Endothelial cell of umbilical vein (primary cell): ENCODE measurements around the gene PLXDC1. TPM values are rescaled to one million over a fixed set of nuclear protein-coding genes. Genes with fewer than 3 reads are reported as not detected.

Source experiments
- BruUV-seq: library from RNA; stranded (reverse); fragments of 400-500 nt; replicated peaks from 2 replicates; lab custom pipeline; 2021; lab: Mats Ljungman, UMichigan
- CTCF ChIA-PET: fragments of 300-600, 350-600 bp; sonication (Branson Sonifier 250); formaldehyde crosslinking; loops from one replicate; lab custom pipeline; 2021; ENCODE audit warnings: antibody characterized with exemption, inconsistent platforms; lab: Charles Lee
- POLR2A ChIA-PET: fragments of 300-600, 350-600 bp; sonication (Branson Sonifier 250); formaldehyde crosslinking; loops from one replicate; lab custom pipeline; 2021; ENCODE audit warnings: antibody characterized with exemption, inconsistent platforms; lab: Charles Lee
- DNase-seq: peaks from one replicate; pipeline ENCODE4 v3.0.0-alpha.2; 2011; ENCODE audit warnings: low read depth, low spot score
- FAIRE-seq: peaks from 2 replicates; lab custom pipeline; 2011; peaks lifted over from hg19 to GRCh38; lab: Jason Lieb, UNC
- H2AFZ ChIP-seq: 2 replicates; pipeline ENCODE4 v1.6.0; 2012; ENCODE audit warnings: low read depth, low read length, control low read depth, inconsistent platforms
- H3K27ac ChIP-seq: 2 replicates; pipeline ENCODE4 v1.5.1; 2011; ENCODE audit warnings: low read depth, mild to moderate bottlenecking, control low read depth, low read length, moderate library complexity; ENCODE audit not compliant: insufficient read depth
- H3K27me3 ChIP-seq, 2 experiments: 2 replicates each; pipeline versions ENCODE4 v1.6.0 to v1.6.1; 2011; ENCODE audit warnings: low read length in 2 of 2, mixed read lengths in 1 of 2; ENCODE audit not compliant: control insufficient read depth in 2 of 2, insufficient read depth in 2 of 2
- H3K36me3 ChIP-seq, 2 experiments: 2 replicates in 1 of 2; 3 replicates in 1 of 2; pipeline ENCODE4 v1.5.1; 2011; ENCODE audit warnings: low read length in 2 of 2, mild to moderate bottlenecking in 1 of 2, moderate library complexity in 1 of 2; ENCODE audit not compliant: control insufficient read depth in 2 of 2, insufficient read depth in 2 of 2; ENCODE audit errors: extremely low read depth in 1 of 2
- H3K4me1 ChIP-seq: 3 replicates; pipeline ENCODE4 v1.5.1; 2011; ENCODE audit warnings: mild to moderate bottlenecking, low read length; ENCODE audit not compliant: control insufficient read depth, insufficient read depth; ENCODE audit errors: extremely low read depth
- H3K4me2 ChIP-seq: 2 replicates; pipeline ENCODE4 v1.6.1; 2011; ENCODE audit warnings: low read length, control low read depth, mixed read lengths; ENCODE audit not compliant: insufficient read depth
- H3K4me3 ChIP-seq, 3 experiments: fragments of 200-600 bp in 1 of 3; sonication (generic), shearing (Covaris generic) in 1 of 3; replicated peaks in 1 of 3; 2 replicates each; pipeline ENCODE4 v1.5.1; 2011 to 2016; ENCODE audit warnings: control low read depth in 3 of 3, low read length in 3 of 3, mild to moderate bottlenecking in 2 of 3, inconsistent platforms in 1 of 3, low read depth in 1 of 3, moderate library complexity in 1 of 3; ENCODE audit not compliant: insufficient read depth in 1 of 3
- H3K79me2 ChIP-seq: 2 replicates; pipeline ENCODE4 v1.6.0; 2012; ENCODE audit warnings: low read length, inconsistent platforms; ENCODE audit not compliant: control insufficient read depth, insufficient read depth
- H3K9ac ChIP-seq: replicated peaks from 2 replicates; pipeline ENCODE3; 2011; ENCODE audit warnings: low read length, control low read depth; ENCODE audit not compliant: insufficient read depth; ENCODE audit errors: extremely low read depth
- H3K9me1 ChIP-seq: replicated peaks from 3 replicates; pipeline ENCODE4 v1.6.0; 2011; ENCODE audit warnings: mild to moderate bottlenecking, low read length; ENCODE audit not compliant: control insufficient read depth, insufficient read depth; ENCODE audit errors: extremely low read depth
- H3K9me3 ChIP-seq: replicated peaks from 2 replicates; pipeline ENCODE4 v1.5.1; 2012; ENCODE audit warnings: low read length, inconsistent platforms; ENCODE audit not compliant: control insufficient read depth, insufficient read depth
- H4K20me1 ChIP-seq: replicated peaks from 2 replicates; pipeline ENCODE3; 2011; ENCODE audit warnings: mild to moderate bottlenecking, low read length; ENCODE audit not compliant: control insufficient read depth, insufficient read depth; ENCODE audit errors: extremely low read depth
- CTCF ChIP-seq, 2 donors: IDR thresholded peaks; 1 replicate in 1 of 2; 2 replicates in 1 of 2; pipeline ENCODE4 v1.5.1; 2011; ENCODE audit warnings: low read length in 2 of 2, mild to moderate bottlenecking in 2 of 2, moderate library complexity in 2 of 2, control low read depth in 1 of 2, inconsistent platforms in 1 of 2, low read depth in 1 of 2; ENCODE audit not compliant: insufficient read depth in 1 of 2; ENCODE audit errors: extremely low read depth in 1 of 2
- EZH2 ChIP-seq: IDR thresholded peaks from 2 replicates; pipeline ENCODE4 v1.6.1; 2012; ENCODE audit warnings: borderline replicate concordance, low read depth, mild to moderate bottlenecking, moderate library complexity, low read length, inconsistent platforms; ENCODE audit not compliant: severe bottlenecking
- FOS ChIP-seq: IDR thresholded peaks from 2 replicates; pipeline ENCODE4 v1.6.1; 2011; ENCODE audit warnings: mild to moderate bottlenecking, low read length, moderate library complexity, borderline replicate concordance; ENCODE audit not compliant: insufficient read depth
- GATA2 ChIP-seq: IDR thresholded peaks from 2 replicates; pipeline ENCODE4 v1.7.0; 2011; ENCODE audit warnings: low read depth, mild to moderate bottlenecking, moderate library complexity, mixed read lengths, low read length; ENCODE audit not compliant: insufficient read length, insufficient read depth
- JUN ChIP-seq: IDR thresholded peaks from 2 replicates; pipeline ENCODE4 v1.6.1; 2011; ENCODE audit warnings: borderline replicate concordance, low read depth; ENCODE audit not compliant: insufficient read length, insufficient read depth
- MAX ChIP-seq: IDR thresholded peaks from 2 replicates; pipeline ENCODE4 v1.6.1; 2011; ENCODE audit not compliant: insufficient read depth, insufficient read length
- MYC ChIP-seq: IDR thresholded peaks from one replicate; pipeline ENCODE4 v1.6.1; 2011; ENCODE audit warnings: mild to moderate bottlenecking, low read depth, low read length
- POLR2A ChIP-seq: IDR thresholded peaks from 2 replicates; pipeline ENCODE4 v1.6.1; 2012; ENCODE audit warnings: low read depth, mild to moderate bottlenecking, control low read depth, low read length
- POLR2AphosphoS5 ChIP-seq: IDR thresholded peaks from 2 replicates; pipeline ENCODE4 v1.6.1; 2012; ENCODE audit warnings: low read depth, mild to moderate bottlenecking, control low read depth, low read length, moderate library complexity; ENCODE audit not compliant: insufficient read depth
- dilution Hi-C: fragments of 300-500 bp; cut with MboI; formaldehyde crosslinking; loops from one replicate; pipeline ENCODE4 v1.15.0; 2019; ENCODE audit warnings: low sequenced_read_pairs; ENCODE audit not compliant: extremely low pct_ligation_motif_present
- intact Hi-C: fragments of 100-400 bp; cut with micrococcal nuclease; formaldehyde crosslinking; loops from one replicate; pipeline ENCODE4 v1.10.0; 2022
- polyA plus RNA-seq, 4 experiments: library from polyadenylated mRNA; depleted of rRNA in 3 of 4; stranded (reverse) in 3 of 4; unstranded in 1 of 4; fragments of >200 nt; gene quantifications; 2 replicates each; pipeline versions ENCODE4 v1.2.1 to v1.2.3, GENCODE V29; 2011 to 2012; ENCODE audit warnings: missing spikeins in 1 of 4
- total RNA-seq: library from RNA; stranded (reverse); gene quantifications from 2 replicates; pipeline ENCODE4 v1.2.3, GENCODE V29; 2021

The PLXDC1 gene
- total and polyA plus RNA-seq, 2 donors (not counting 3 experiments of a cell fraction or from before 2014, with no cell fraction given), result 0.03 TPM; not detected in 1

- H3K27ac ChIP-seq, result no peak overlapping the region
- ChIA-PET CTCF (interaction anchor here (0.7 to 1.5 kb wide), 3 partner anchors 8 to 144 kb away, joined by 3 to 5 read pairs (median 5); no protein-coding TSS in a partner anchor), POLR2A (no interaction called here)
- no peaks in the 10 kb centered on the region for H3K36me3 ChIP-seq
- H3K9ac ChIP-seq, result no peak overlapping the region
- no peak overlapping the region for H3K4me2 ChIP-seq
- BruUV-seq, result no TSS peak
- no peak for FAIRE-seq
- peaks cover 3 to 5% of the 10 kb centered on the region in 2 experiments for H3K27me3 ChIP-seq
- no peak for DNase-seq
- H3K9me1 ChIP-seq, result no peaks in the 10 kb centered on the region
- intact Hi-C loops (no loop called here), dilution Hi-C loops (no loop called here)
- H3K4me3 ChIP-seq, result no peak overlapping the region
- H2AFZ ChIP-seq, result no peak overlapping the region
- no peak for TF ChIP-seq GATA2
- TF ChIP-seq MAX, result no peak
- TF ChIP-seq CTCF (IDR thresholded peaks at IDR 0.05; ENCODE audit: extremely low read depth in 1 of 2, insufficient read depth in 1 of 2, low read depth in 1 of 2, low read length in 2 of 2), result no peak
- TF ChIP-seq MYC, result no peak
- no peak for TF ChIP-seq EZH2
- no peak for TF ChIP-seq JUN
- no peak for TF ChIP-seq POLR2A
- TF ChIP-seq POLR2AphosphoS5, result no peak
- TF ChIP-seq FOS, result no peak
- no peaks in the 10 kb centered on the region for H3K4me1 ChIP-seq
- H3K79me2 ChIP-seq, result no peaks in the 10 kb centered on the region
- H3K9me3 ChIP-seq, result no peaks in the 10 kb centered on the region
- no peaks in the 10 kb centered on the region for H4K20me1 ChIP-seq
Observed at GRCh38 chr17:39100530-39100929, 50.9 kb downstream of the PLXDC1 start.
